HEK293T (cell line): Measurements from ENCODE around the gene CFAP97D2.

Source experiments
- ARNT ChIP-seq: fragments of 450-650 bp; IDR thresholded peaks from 2 replicates; pipeline ENCODE4 v1.6.1; 2017; ENCODE audit warnings: mild to moderate bottlenecking
- BHLHE40 ChIP-seq: fragments of 450-650 bp; IDR thresholded peaks from 2 replicates; pipeline ENCODE4 v1.6.1; 2016; ENCODE audit warnings: mild to moderate bottlenecking, moderate library complexity, borderline replicate concordance
- ELF4 ChIP-seq: fragments of 450-650 bp; IDR thresholded peaks from 2 replicates; pipeline ENCODE4 v1.6.1; 2017; ENCODE audit warnings: antibody characterized with exemption
- FOXA1 ChIP-seq: fragments of 450-650 bp; IDR thresholded peaks from 2 replicates; pipeline ENCODE4 v1.6.1; 2016; ENCODE audit warnings: mild to moderate bottlenecking
- HDGF ChIP-seq: fragments of 450-650 bp; IDR thresholded peaks from 2 replicates; pipeline ENCODE4 v1.6.1; 2017; ENCODE audit warnings: antibody characterized with exemption, borderline replicate concordance
- SP1 ChIP-seq: fragments of 450-650 bp; IDR thresholded peaks from 2 replicates; pipeline ENCODE4 v1.6.1; 2017
- ZNF384 ChIP-seq: fragments of 450-650 bp; IDR thresholded peaks from 2 replicates; pipeline ENCODE4 v1.6.1; 2016

- TF ChIP-seq ZNF384 (no peak), HDGF (no peak), BHLHE40 (no peak), SP1 (no peak), ARNT (no peak), FOXA1 (no peak), ELF4 (no peak)
These were observed 6.3 kb downstream of the CFAP97D2 start for GRCh38 chr13:114185182-114185971.
